ENCODE measurements around the gene FMN1. TPM values are rescaled to one million over a fixed set of nuclear protein-coding genes. Genes with fewer than 3 reads are reported as not detected.
"Not testable (repeated sequence)": the region's sequence is repeated elsewhere in the genome, so short reads cannot be mapped to it uniquely, and the experiment has no call there.

Gene FMN1
- total RNA-seq, 2 experiments from 2014 or later, result not detected

GRCh38 chr15:32950051-32950450 is 244.5 kb downstream of the FMN1 start:
- H3K9me3 Mint-ChIP-seq (ENCODE audit: low read depth); H3K4me1 Mint-ChIP-seq; H3K27me3 Mint-ChIP-seq; DNase-seq; CTCF ChIA-PET; H3K4me3 Mint-ChIP-seq; ATAC-seq; H3K36me3 Mint-ChIP-seq; H3K27ac Mint-ChIP-seq: not testable (repeated sequence)

- no peak for DNase-seq
- Mint-ChIP-seq H3K27ac (no peak overlapping the region), H3K27me3 (no peaks in the 10 kb centered on the region), H3K4me3 (no peak overlapping the region), H3K36me3 (no peaks in the 10 kb centered on the region), H3K9me3 (ENCODE audit: low read depth) (no peaks in the 10 kb centered on the region), H3K4me1 (no peaks in the 10 kb centered on the region)
- no peak for ATAC-seq
- CTCF ChIA-PET, result no interaction called here
These were observed 248.3 kb downstream of the FMN1 start for GRCh38 chr15:32946210-32946609.

- H3K27me3 Mint-ChIP-seq, result no peaks in the 10 kb centered on the region
- no peak for ATAC-seq
- CTCF ChIA-PET, result no interaction called here
These were observed 250.1 kb downstream of the FMN1 start for GRCh38 chr15:32944431-32944830.

GRCh38 chr15:32943711-32944110 is 250.8 kb downstream of the FMN1 start:
- no peaks in the 10 kb centered on the region for H3K4me1 Mint-ChIP-seq
- no peaks in the 10 kb centered on the region for H3K36me3 Mint-ChIP-seq
- ATAC-seq (no peak), DNase-seq (no peak)
- no peak overlapping the region for H3K4me3 Mint-ChIP-seq
- H3K9me3 Mint-ChIP-seq (ENCODE audit: low read depth), result no peaks in the 10 kb centered on the region
- CTCF ChIA-PET, result no interaction called here
- H3K27me3 Mint-ChIP-seq, result no peaks in the 10 kb centered on the region
- no peak overlapping the region for H3K27ac Mint-ChIP-seq

More at GRCh38 chr15:32944431-32944830, 250.1 kb downstream of the FMN1 start:
- no peak overlapping the region for H3K27ac Mint-ChIP-seq
- no peaks in the 10 kb centered on the region for H3K4me1 Mint-ChIP-seq
- no peak overlapping the region for H3K4me3 Mint-ChIP-seq
- H3K36me3 Mint-ChIP-seq, result no peaks in the 10 kb centered on the region
- no peak for DNase-seq
- H3K9me3 Mint-ChIP-seq (ENCODE audit: low read depth), result no peaks in the 10 kb centered on the region

- DNase-seq (no peak), ATAC-seq (no peak)
- Mint-ChIP-seq H3K9me3 (ENCODE audit: low read depth) (no peaks in the 10 kb centered on the region), H3K4me1 (no peaks in the 10 kb centered on the region), H3K27me3 (no peaks in the 10 kb centered on the region), H3K4me3 (no peak overlapping the region), H3K27ac (no peak overlapping the region), H3K36me3 (no peaks in the 10 kb centered on the region)
- CTCF ChIA-PET, result no interaction called here
These were observed 252.1 kb downstream of the FMN1 start for GRCh38 chr15:32942401-32942841.

GRCh38 chr15:32941823-32942222 is 252.7 kb downstream of the FMN1 start:
- Mint-ChIP-seq H3K9me3 (ENCODE audit: low read depth) (no peaks in the 10 kb centered on the region), H3K4me1 (no peaks in the 10 kb centered on the region), H3K27me3 (no peaks in the 10 kb centered on the region), H3K27ac (no peak overlapping the region), H3K4me3 (no peak overlapping the region), H3K36me3 (no peaks in the 10 kb centered on the region)
- DNase-seq (no peak), ATAC-seq (no peak)
- CTCF ChIA-PET, result no interaction called here

GRCh38 chr15:32936976-32937375 is 257.5 kb downstream of the FMN1 start:
- Mint-ChIP-seq H3K4me1 (no peaks in the 10 kb centered on the region), H3K4me3 (no peak overlapping the region), H3K9me3 (ENCODE audit: low read depth) (peaks cover 2% of the 10 kb centered on the region), H3K36me3 (no peaks in the 10 kb centered on the region), H3K27ac (no peak overlapping the region), H3K27me3 (no peaks in the 10 kb centered on the region)
- CTCF ChIA-PET, result interaction anchor here (1.3 kb wide), 1 partner anchor 16 kb away, joined by 3 read pairs; no protein-coding TSS in a partner anchor
- DNase-seq, result no peak
- no peak for ATAC-seq

GRCh38 chr15:32936283-32936918 is 258.1 kb downstream of the FMN1 start:
- no peak overlapping the region for H3K27ac Mint-ChIP-seq
- no peaks in the 10 kb centered on the region for H3K4me1 Mint-ChIP-seq
- peaks cover 2% of the 10 kb centered on the region for H3K9me3 Mint-ChIP-seq (ENCODE audit: low read depth)
- no peak overlapping the region for H3K4me3 Mint-ChIP-seq
- ATAC-seq, result no peak
- no peak for DNase-seq
- H3K36me3 Mint-ChIP-seq, result no peaks in the 10 kb centered on the region
- CTCF ChIA-PET, result interaction anchor here (1.0 to 1.3 kb wide), 2 partner anchors 17 to 92 kb away, joined by 3 to 4 read pairs; no protein-coding TSS in a partner anchor
- no peaks in the 10 kb centered on the region for H3K27me3 Mint-ChIP-seq

- DNase-seq (no peak), ATAC-seq (no peak)
- H3K4me1 Mint-ChIP-seq, result no peaks in the 10 kb centered on the region
- no peaks in the 10 kb centered on the region for H3K27me3 Mint-ChIP-seq
- no peak overlapping the region for H3K27ac Mint-ChIP-seq
- H3K4me3 Mint-ChIP-seq, result no peak overlapping the region
- peaks cover 2% of the 10 kb centered on the region for H3K9me3 Mint-ChIP-seq (ENCODE audit: low read depth)
- CTCF ChIA-PET, result no interaction called here
- no peaks in the 10 kb centered on the region for H3K36me3 Mint-ChIP-seq
These were observed 259.4 kb downstream of the FMN1 start for GRCh38 chr15:32935139-32935538.

GRCh38 chr15:32933236-32933635 is 261.3 kb downstream of the FMN1 start:
- Mint-ChIP-seq H3K27ac (no peak overlapping the region), H3K4me1 (no peaks in the 10 kb centered on the region), H3K27me3 (no peaks in the 10 kb centered on the region), H3K36me3 (no peaks in the 10 kb centered on the region), H3K4me3 (no peak overlapping the region), H3K9me3 (ENCODE audit: low read depth) (peaks cover 2% of the 10 kb centered on the region)
- DNase-seq (no peak), ATAC-seq (no peak)
- CTCF ChIA-PET, result interaction anchor here (0.6 kb wide), 1 partner anchor 310 kb away, joined by 4 read pairs; no protein-coding TSS in a partner anchor

GRCh38 chr15:32928876-32929275 is 265.6 kb downstream of the FMN1 start:
- Mint-ChIP-seq H3K9me3 (ENCODE audit: low read depth) (no peaks in the 10 kb centered on the region), H3K27me3 (no peaks in the 10 kb centered on the region), H3K27ac (no peak overlapping the region), H3K36me3 (no peaks in the 10 kb centered on the region), H3K4me1 (no peaks in the 10 kb centered on the region), H3K4me3 (no peak overlapping the region)
- no peak for ATAC-seq
- DNase-seq, result no peak
- CTCF ChIA-PET, result no interaction called here

GRCh38 chr15:32927124-32927523 is 267.4 kb downstream of the FMN1 start:
- CTCF ChIA-PET, result no interaction called here

GRCh38 chr15:32923176-32923575 is 271.3 kb downstream of the FMN1 start:
- no peak for ATAC-seq
- Mint-ChIP-seq H3K4me3 (no peak overlapping the region), H3K9me3 (ENCODE audit: low read depth) (no peaks in the 10 kb centered on the region), H3K27me3 (no peaks in the 10 kb centered on the region), H3K4me1 (no peaks in the 10 kb centered on the region), H3K36me3 (no peaks in the 10 kb centered on the region), H3K27ac (no peak overlapping the region)
- DNase-seq, result no peak
- CTCF ChIA-PET, result no interaction called here

More at GRCh38 chr15:32927124-32927523, 267.4 kb downstream of the FMN1 start:
- no peaks in the 10 kb centered on the region for H3K27me3 Mint-ChIP-seq
- no peak overlapping the region for H3K27ac Mint-ChIP-seq
- ATAC-seq (no peak), DNase-seq (no peak)
- H3K36me3 Mint-ChIP-seq, result no peaks in the 10 kb centered on the region
- no peak overlapping the region for H3K4me3 Mint-ChIP-seq
- no peaks in the 10 kb centered on the region for H3K4me1 Mint-ChIP-seq
- H3K9me3 Mint-ChIP-seq (ENCODE audit: low read depth), result no peaks in the 10 kb centered on the region

GRCh38 chr15:32922541-32922940 is 272.0 kb downstream of the FMN1 start:
- Mint-ChIP-seq H3K27me3 (no peaks in the 10 kb centered on the region), H3K9me3 (ENCODE audit: low read depth) (no peaks in the 10 kb centered on the region), H3K36me3 (no peaks in the 10 kb centered on the region), H3K4me1 (no peaks in the 10 kb centered on the region), H3K4me3 (no peak overlapping the region), H3K27ac (no peak overlapping the region)
- ATAC-seq (no peak), DNase-seq (no peak)
- CTCF ChIA-PET, result no interaction called here

Data from activated CD8-positive, alpha-beta memory T cell treated with anti-CD3 and anti-CD28 coated beads, Interleukin-2, amount 10 ng/mL, durations not matched to agents 7 days and 5 days (primary cell).